K562 (cell line): Measurements from ENCODE around the gene ZFPM1. TPM values are rescaled to one million over a fixed set of nuclear protein-coding genes. Genes with fewer than 3 reads are reported as not detected.

Experiments
- ATAC-seq: fragments of 200-7000 bp; cut with Tn5 transposase; 3 replicates; pipeline ENCODE4 v1.9.1; 2020; ENCODE audit warnings: moderate library complexity
- BruUV-seq: library from RNA; stranded (reverse); fragments of 400-500 nt; replicated peaks from 2 replicates; lab custom pipeline; 2021; lab: Mats Ljungman, UMichigan
- CTCF ChIA-PET: fragments of 300-600 bp; formaldehyde crosslinking; extraction: SDS; loops from one replicate; lab custom pipeline; 2021; ENCODE audit warnings: low intra/inter-chr PET ratio; lab: Yijun Ruan, JAX
- POLR2A ChIA-PET: fragments of 300-600, 350-650 bp; sonication (Branson Sonifier 250); formaldehyde crosslinking; extraction: SDS; loops from one replicate; lab custom pipeline; 2021; ENCODE audit warnings: antibody characterized with exemption, inconsistent platforms; lab: Yijun Ruan, JAX
- DNase-seq, 4 experiments: peaks; one replicate each; pipeline versions ENCODE4 v3.0.0 to v3.0.0-alpha.2; 2011 to 2018; ENCODE audit warnings: low spot score in 3 of 4, mixed read lengths in 3 of 4; ENCODE audit errors: extremely low read depth in 1 of 4
- FAIRE-seq: peaks from 2 replicates; lab custom pipeline; 2011; peaks lifted over from hg19 to GRCh38; lab: Jason Lieb, UNC
- H2AFZ ChIP-seq: 2 replicates; pipeline ENCODE4 v1.6.0; 2011; ENCODE audit warnings: low read depth, low read length, control low read depth, inconsistent platforms
- H3K27ac ChIP-seq: fragments of 200-600 bp; 3 replicates; pipeline ENCODE4 v1.8.0; 2011; ENCODE audit warnings: low read depth, mild to moderate bottlenecking, control low read depth, inconsistent platforms, low read length, moderate library complexity, mixed read lengths; ENCODE audit errors: extremely low read depth
- H3K27me3 ChIP-seq, 2 experiments: fragments of 300-600 bp in 1 of 2; 2 replicates in 1 of 2; 3 replicates in 1 of 2; pipeline versions ENCODE4 v1.6.0 to v1.8.0; 2011; ENCODE audit warnings: inconsistent platforms in 2 of 2, low read length in 2 of 2, mild to moderate bottlenecking in 1 of 2, mixed read lengths in 1 of 2, moderate library complexity in 1 of 2; ENCODE audit not compliant: control insufficient read depth in 2 of 2, insufficient read depth in 2 of 2
- H3K36me3 ChIP-seq: fragments of 300-600 bp; 3 replicates; pipeline ENCODE4 v1.8.0; 2011; ENCODE audit warnings: mild to moderate bottlenecking, low read length, inconsistent platforms; ENCODE audit not compliant: control insufficient read depth, insufficient read depth
- H3K4me1 ChIP-seq, 2 experiments: fragments of 200-600 bp in 1 of 2; replicated peaks in 1 of 2; 2 replicates in 1 of 2; 3 replicates in 1 of 2; pipeline versions ENCODE4 v1.5.1 to v1.8.0; 2011; ENCODE audit warnings: inconsistent platforms in 2 of 2, low read length in 2 of 2, mild to moderate bottlenecking in 1 of 2, mixed read lengths in 1 of 2, moderate library complexity in 1 of 2; ENCODE audit not compliant: control insufficient read depth in 2 of 2, insufficient read depth in 2 of 2
- H3K4me2 ChIP-seq: 2 replicates; pipeline ENCODE4 v1.6.1; 2011; ENCODE audit warnings: low read length, control low read depth, inconsistent platforms, mixed read lengths; ENCODE audit not compliant: insufficient read depth
- H3K4me3 ChIP-seq: fragments of 200-600 bp; sonication (generic), shearing (Covaris generic); 2 replicates; pipeline ENCODE4 v1.5.1; 2016; ENCODE audit warnings: control low read depth, inconsistent platforms
- H3K79me2 ChIP-seq: fragments of 200-600 bp; 3 replicates; pipeline ENCODE4 v1.8.0; 2011; ENCODE audit warnings: low read length, inconsistent platforms; ENCODE audit not compliant: control insufficient read depth, insufficient read depth
- H3K9ac ChIP-seq, 2 experiments: 2 replicates each; pipeline versions ENCODE4 v1.6.0 to v1.6.1; 2011; ENCODE audit warnings: low read depth in 2 of 2, low read length in 2 of 2, control low read depth in 1 of 2, inconsistent platforms in 1 of 2, mild to moderate bottlenecking in 1 of 2, mixed read lengths in 1 of 2; ENCODE audit not compliant: insufficient read depth in 1 of 2
- H3K9me1 ChIP-seq: one replicate; pipeline ENCODE4 v1.6.0; 2011; ENCODE audit warnings: inconsistent platforms, mild to moderate bottlenecking, low read length, moderate library complexity; ENCODE audit not compliant: control insufficient read depth, insufficient read depth
- H3K9me3 ChIP-seq: replicated peaks from 2 replicates; pipeline ENCODE4 v1.5.1; 2011; ENCODE audit warnings: low read depth, low read length, inconsistent platforms; ENCODE audit not compliant: control insufficient read depth, insufficient read depth
- H4K20me1 ChIP-seq: replicated peaks from 2 replicates; pipeline ENCODE4 v1.6.1; 2011; ENCODE audit warnings: low read length, inconsistent platforms, mixed read lengths; ENCODE audit not compliant: control insufficient read depth, insufficient read depth
- CXXC5 ChIP-seq: fragments of 250-450 bp; sonication (Bioruptor Pico); IDR thresholded peaks from 2 replicates; pipeline ENCODE4 v1.8.0; 2022; ENCODE audit warnings: inconsistent platforms, mild to moderate bottlenecking, moderate library complexity
- DNMT1 ChIP-seq: fragments of 450-650 bp; IDR thresholded peaks from 2 replicates; pipeline ENCODE4 v1.6.1; 2016; ENCODE audit warnings: antibody characterized with exemption, mild to moderate bottlenecking
- GATAD2A ChIP-seq: fragments of 450-650 bp; IDR thresholded peaks from 2 replicates; pipeline ENCODE4 v1.6.1; 2017
- HINFP ChIP-seq: fragments of 450-650 bp; conservative IDR thresholded peaks from 2 replicates; pipeline ENCODE4 v1.6.1; 2016; ENCODE audit warnings: missing genetic modification characterization, low read depth, mild to moderate bottlenecking, control low read depth, missing compliant biosample characterization
- HMG20B ChIP-seq: fragments of 250-450 bp; sonication (Bioruptor Pico); IDR thresholded peaks from 2 replicates; pipeline ENCODE4 v1.5.0; 2021; ENCODE audit warnings: mild to moderate bottlenecking
- LCOR ChIP-seq: sonication (generic); formaldehyde crosslinking; IDR thresholded peaks from 2 replicates; pipeline ENCODE4 v1.8.0; 2022; ENCODE audit warnings: mild to moderate bottlenecking, missing genetic modification reagents
- MYC ChIP-seq, 2 experiments: fragments of 250-450 bp in 1 of 2; sonication (Bioruptor Pico) in 1 of 2; IDR thresholded peaks; 2 replicates each; pipeline versions ENCODE4 v1.5.1 to v1.6.1; 2012 to 2021; ENCODE audit warnings: low read depth in 2 of 2, borderline replicate concordance in 1 of 2, improper control_type of control experiment in 1 of 2, low read length in 1 of 2, mild to moderate bottlenecking in 1 of 2, moderate library complexity in 1 of 2
- NCOA6 ChIP-seq: fragments of 450-650 bp; IDR thresholded peaks from 2 replicates; pipeline ENCODE4 v1.6.1; 2017; ENCODE audit warnings: mild to moderate bottlenecking
- SMARCA5 ChIP-seq: fragments of 450-650 bp; IDR thresholded peaks from 2 replicates; pipeline ENCODE4 v1.6.1; 2016
- ZMIZ1 ChIP-seq, 2 experiments: fragments of 150-350 bp in 1 of 2; IDR thresholded peaks; 2 replicates each; pipeline ENCODE4 v1.6.1; 2012 to 2016; ENCODE audit warnings: low read depth in 2 of 2, low read length in 2 of 2, mild to moderate bottlenecking in 1 of 2, moderate library complexity in 1 of 2
- ZNF282 ChIP-seq: sonication (generic); formaldehyde crosslinking; IDR thresholded peaks from 2 replicates; pipeline ENCODE4 v1.8.1; 2023; ENCODE audit warnings: missing genetic modification reagents
- ZNF668 ChIP-seq: fragments of 250-450 bp; sonication (Bioruptor Pico); IDR thresholded peaks from 2 replicates; pipeline ENCODE4 v1.8.0; 2022; ENCODE audit warnings: mild to moderate bottlenecking, inconsistent platforms
- WGBS: fragments of 100-300 bp; shearing (Covaris generic); methylation state at CpG from one replicate; pipeline ENCODE4 v1.1.6; 2016; ENCODE audit warnings: low coverage, mixed read lengths; ENCODE audit not compliant: insufficient coverage; ENCODE audit errors: missing lambda C conversion rate; 5-methylcytosine and 5-hydroxymethylcytosine counted together
- in situ Hi-C: fragments of 300-500 bp; cut with MboI; formaldehyde crosslinking; loops from 4 replicates; pipeline ENCODE4 v1.15.0; 2018; ENCODE audit warnings: inconsistent platforms, mixed read lengths
- intact Hi-C: fragments of 100-400 bp; cut with micrococcal nuclease; formaldehyde crosslinking; loops from 2 replicates; pipeline ENCODE4 v1.14.2; 2022
- polyA plus RNA-seq, 8 experiments: library from polyadenylated mRNA; depleted of rRNA in 4 of 8; stranded (reverse) in 5 of 8; unstranded in 3 of 8; fragments of >200 nt; fragmentation: Nextera tagmentation in 2 of 8; fragmentation: Illumina TruSeq in 1 of 8; extraction: Ambion mirVana in 2 of 8; extraction: Trizol in 1 of 8; gene quantifications; 2 replicates each; pipeline versions ENCODE4 v1.2.1 to v1.2.3, GENCODE V29; 2011 to 2014; ENCODE audit warnings: inconsistent platforms in 1 of 8, missing spikeins in 1 of 8
- total RNA-seq, 7 experiments: library from RNA; depleted of rRNA in 6 of 7; stranded (reverse); fragments of >200 nt in 6 of 7; fragmentation: Illumina TruSeq in 2 of 7; extraction: Trizol in 2 of 7; gene quantifications; 2 replicates each; pipeline versions ENCODE4 v1.2.1 to v1.2.3, GENCODE V29; 2011 to 2021; ENCODE audit warnings: low replicate concordance in 1 of 7
- TF ChIP-seq, protein P1 (sequence below): sonication (generic); formaldehyde crosslinking; IDR thresholded peaks from 2 replicates; pipeline ENCODE4 v1.8.1; 2023; ENCODE audit warnings: mild to moderate bottlenecking, missing genetic modification reagents

The ZFPM1 gene
- total and polyA plus RNA-seq, 9 of the 15 experiments (the other 6 are each of a cell fraction or from before 2014, with no cell fraction given), result 0.03 to 35.9 (median 1.4) TPM

- Histone ChIP-seq H3K9me3 (peaks cover 8% of the 10 kb centered on the region), H3K4me1 (peaks cover 8 to 36% of the 10 kb centered on the region in 2 experiments; a peak in 4 of 5 replicates), H3K79me2 (no peaks in the 10 kb centered on the region), H3K36me3 (no peaks in the 10 kb centered on the region), H3K27ac (no peak overlapping the region), H3K4me2 (no peak overlapping the region; the same call in 1 of the 2 replicates), H3K4me3 (no peak overlapping the region), H2AFZ (no peak overlapping the region), H4K20me1 (peaks cover 3% of the 10 kb centered on the region; the same call in 1 of the 2 replicates), H3K9me1 (peaks cover 4% of the 10 kb centered on the region), H3K9ac (no peak overlapping the region), H3K27me3 (peaks cover 6 to 17% of the 10 kb centered on the region in 2 experiments; a peak in 2 of 5 replicates)
- CTCF ChIA-PET, result interaction anchor here (0.7 to 2.8 kb wide), 2 partner anchors 30 to 118 kb away, joined by 3 to 28 read pairs; no protein-coding TSS in a partner anchor
- in situ Hi-C loops (no loop called here), intact Hi-C loops (loop anchor here (5.0 kb wide), 1 partner anchor 34 kb away; no protein-coding TSS in a partner anchor)
- POLR2A ChIA-PET, result interaction anchor here (0.7 to 2.1 kb wide), 3 partner anchors 9 to 610 kb away, joined by 3 to 12 read pairs (median 5); partner anchors contain the start of genes BANP and ZC3H18
- DNase-seq (peak in 3 of 4 experiments; percentile 59 to 77 (median 64)), ATAC-seq (peak; percentile 72), FAIRE-seq (peak; percentile 15)
- BruUV-seq, result no TSS peak
- WGBS, result 37% methylated on average over 22 of the region's 22 CpGs
- TF ChIP-seq ZNF282 (CRISPR knock-in tag) (peak; percentile 97; the same call in 1 of the 2 replicates), HINFP (tag) (peak; percentile 55; the same call in 1 of the 2 replicates), SMARCA5 (no peak), MYC (IDR thresholded peaks at IDR 0.05; ENCODE audit: low read depth, low read length) (no peak), MYC (CRISPR knock-in tag; IDR thresholded peaks at IDR 0.05; ENCODE audit: borderline replicate concordance, low read depth) (no peak), DNMT1 (no peak), ZMIZ1 (IDR thresholded peaks at IDR 0.05; ENCODE audit: low read depth in 2 of 2, low read length in 2 of 2) (no peak), GATAD2A (no peak), NCOA6 (peak; percentile 99), LCOR (peak; percentile 92), HMG20B (CRISPR knock-in tag) (no peak), ZNF668 (peak; percentile 57; the same call in 1 of the 2 replicates), CXXC5 (peak; percentile 49; the same call in 1 of the 2 replicates)
- TF ChIP-seq, protein P1, sequence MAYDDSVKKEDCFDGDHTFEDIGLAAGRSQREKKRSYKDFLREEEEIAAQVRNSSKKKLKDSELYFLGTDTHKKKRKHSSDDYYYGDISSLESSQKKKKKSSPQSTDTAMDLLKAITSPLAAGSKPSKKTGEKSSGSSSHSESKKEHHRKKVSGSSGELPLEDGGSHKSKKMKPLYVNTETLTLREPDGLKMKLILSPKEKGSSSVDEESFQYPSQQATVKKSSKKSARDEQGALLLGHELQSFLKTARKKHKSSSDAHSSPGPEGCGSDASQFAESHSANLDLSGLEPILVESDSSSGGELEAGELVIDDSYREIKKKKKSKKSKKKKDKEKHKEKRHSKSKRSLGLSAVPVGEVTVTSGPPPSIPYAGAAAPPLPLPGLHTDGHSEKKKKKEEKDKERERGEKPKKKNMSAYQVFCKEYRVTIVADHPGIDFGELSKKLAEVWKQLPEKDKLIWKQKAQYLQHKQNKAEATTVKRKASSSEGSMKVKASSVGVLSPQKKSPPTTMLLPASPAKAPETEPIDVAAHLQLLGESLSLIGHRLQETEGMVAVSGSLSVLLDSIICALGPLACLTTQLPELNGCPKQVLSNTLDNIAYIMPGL (CRISPR knock-in tag), result peak; percentile 98
These were observed 107.8 kb downstream of the ZFPM1 start for GRCh38 chr16:88560714-88561484.
